ENCODE data around the gene OR6B2. TPM values are rescaled to one million over a fixed set of nuclear protein-coding genes. Genes with fewer than 3 reads are reported as not detected.

OR6B2 gene
- total RNA-seq, 1 donor from 2014 or later, result not detected

- intact Hi-C loops (cut with DNase I), result no loop called here
These were observed 39.6 kb upstream of the OR6B2 start for GRCh38 chr2:240069829-240070228.

DNA sequence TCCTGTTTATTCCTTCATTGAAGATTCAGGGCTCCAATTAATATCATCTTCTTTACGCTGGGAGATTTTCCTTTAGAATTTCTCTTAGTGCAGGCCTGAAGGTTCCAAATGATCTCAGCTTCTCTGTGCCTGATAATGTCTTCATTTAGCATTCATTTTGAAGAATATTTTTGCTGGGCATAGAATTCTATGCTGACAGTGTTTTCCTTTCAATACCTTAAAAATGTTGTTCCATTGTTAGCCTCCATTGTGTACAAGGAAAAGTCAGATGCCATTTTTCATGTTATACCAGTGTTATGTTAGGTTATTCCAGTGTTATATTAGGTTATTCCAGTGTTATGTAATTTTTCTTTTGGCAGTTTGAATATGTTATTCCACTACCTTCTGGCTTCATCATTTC, 38.0 kb upstream of the OR6B2 start:
- TF ChIP-seq, protein P1, sequence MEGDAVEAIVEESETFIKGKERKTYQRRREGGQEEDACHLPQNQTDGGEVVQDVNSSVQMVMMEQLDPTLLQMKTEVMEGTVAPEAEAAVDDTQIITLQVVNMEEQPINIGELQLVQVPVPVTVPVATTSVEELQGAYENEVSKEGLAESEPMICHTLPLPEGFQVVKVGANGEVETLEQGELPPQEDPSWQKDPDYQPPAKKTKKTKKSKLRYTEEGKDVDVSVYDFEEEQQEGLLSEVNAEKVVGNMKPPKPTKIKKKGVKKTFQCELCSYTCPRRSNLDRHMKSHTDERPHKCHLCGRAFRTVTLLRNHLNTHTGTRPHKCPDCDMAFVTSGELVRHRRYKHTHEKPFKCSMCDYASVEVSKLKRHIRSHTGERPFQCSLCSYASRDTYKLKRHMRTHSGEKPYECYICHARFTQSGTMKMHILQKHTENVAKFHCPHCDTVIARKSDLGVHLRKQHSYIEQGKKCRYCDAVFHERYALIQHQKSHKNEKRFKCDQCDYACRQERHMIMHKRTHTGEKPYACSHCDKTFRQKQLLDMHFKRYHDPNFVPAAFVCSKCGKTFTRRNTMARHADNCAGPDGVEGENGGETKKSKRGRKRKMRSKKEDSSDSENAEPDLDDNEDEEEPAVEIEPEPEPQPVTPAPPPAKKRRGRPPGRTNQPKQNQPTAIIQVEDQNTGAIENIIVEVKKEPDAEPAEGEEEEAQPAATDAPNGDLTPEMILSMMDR (IDR thresholded peaks at IDR 0.05), result no peak
- intact Hi-C loops (cut with DNase I), result no loop called here
- Histone ChIP-seq H3K9me3 (no peaks in the 10 kb centered on the region), H3K27ac (no peak overlapping the region), H3K4me1 (no peaks in the 10 kb centered on the region), H3K4me3 (no peak overlapping the region), H3K36me3 (no peaks in the 10 kb centered on the region), H3K27me3 (ENCODE audit: low read depth) (no peaks in the 10 kb centered on the region)
- no peak for ATAC-seq
- DNase-seq, result no peak

More at GRCh38 chr2:240069829-240070228, 39.6 kb upstream of the OR6B2 start:
- Histone ChIP-seq H3K4me1 (no peaks in the 10 kb centered on the region), H3K27ac (no peak overlapping the region), H3K27me3 (ENCODE audit: low read depth) (no peaks in the 10 kb centered on the region), H3K9me3 (no peaks in the 10 kb centered on the region), H3K4me3 (no peak overlapping the region), H3K36me3 (no peaks in the 10 kb centered on the region)
- TF ChIP-seq, protein P1 (IDR thresholded peaks at IDR 0.05), result no peak
- DNase-seq (no peak), ATAC-seq (no peak)

DNA sequence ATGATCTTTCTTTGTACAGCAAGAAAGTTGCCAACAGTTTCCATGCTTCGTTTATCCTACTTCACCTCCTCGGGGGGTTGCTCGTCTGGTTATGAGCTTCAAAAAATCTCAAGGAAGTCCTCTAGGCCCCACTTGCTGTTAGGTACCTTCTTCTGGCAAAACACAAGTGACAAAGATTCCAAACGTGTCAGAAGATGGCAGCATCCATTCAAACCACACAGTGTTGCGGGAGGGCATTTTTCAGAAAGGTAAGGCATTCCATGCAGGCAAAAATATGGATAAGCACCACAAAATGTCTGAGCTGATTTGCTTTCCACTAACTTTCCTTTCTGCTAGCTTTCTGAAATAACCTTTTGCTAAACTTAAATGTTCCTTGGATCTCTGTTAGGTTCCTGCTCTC, 36.3 kb upstream of the OR6B2 start:
- ATAC-seq (no peak), DNase-seq (no peak)
- Histone ChIP-seq H3K36me3 (no peaks in the 10 kb centered on the region), H3K4me1 (no peaks in the 10 kb centered on the region), H3K4me3 (no peak overlapping the region), H3K27me3 (ENCODE audit: low read depth) (no peaks in the 10 kb centered on the region), H3K9me3 (no peaks in the 10 kb centered on the region), H3K27ac (no peak overlapping the region)
- TF ChIP-seq, protein P1 (IDR thresholded peaks at IDR 0.05), result no peak
- intact Hi-C loops (cut with DNase I), result no loop called here

DNA sequence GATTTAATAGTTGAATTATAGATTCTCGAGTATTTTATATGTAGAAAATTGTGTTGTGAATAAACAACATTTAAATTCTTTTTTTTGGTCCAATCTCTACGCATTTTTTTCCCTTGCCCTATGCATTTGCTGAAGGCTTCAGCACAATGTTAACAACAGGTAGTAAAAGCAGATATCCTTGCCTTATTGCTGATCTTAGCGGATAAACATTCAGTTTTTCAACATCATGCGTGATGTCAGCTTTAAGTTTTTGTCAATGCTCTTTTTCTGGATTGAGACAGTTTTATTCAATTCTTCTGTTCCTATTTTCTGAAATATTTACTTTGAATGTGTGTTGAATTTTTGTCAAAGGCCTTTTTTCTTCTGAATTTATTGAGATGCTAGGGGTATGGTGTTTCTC, 34.7 kb upstream of the OR6B2 start:
- ATAC-seq (no peak), DNase-seq (no peak)
- TF ChIP-seq, protein P1 (IDR thresholded peaks at IDR 0.05), result no peak
- intact Hi-C loops (cut with DNase I), result no loop called here
- H3K27ac ChIP-seq, result no peak overlapping the region
- H3K4me1 ChIP-seq, result no peaks in the 10 kb centered on the region
- H3K36me3 ChIP-seq, result no peaks in the 10 kb centered on the region
- H3K27me3 ChIP-seq (ENCODE audit: low read depth), result no peaks in the 10 kb centered on the region
- no peaks in the 10 kb centered on the region for H3K9me3 ChIP-seq
- no peak overlapping the region for H3K4me3 ChIP-seq

DNA sequence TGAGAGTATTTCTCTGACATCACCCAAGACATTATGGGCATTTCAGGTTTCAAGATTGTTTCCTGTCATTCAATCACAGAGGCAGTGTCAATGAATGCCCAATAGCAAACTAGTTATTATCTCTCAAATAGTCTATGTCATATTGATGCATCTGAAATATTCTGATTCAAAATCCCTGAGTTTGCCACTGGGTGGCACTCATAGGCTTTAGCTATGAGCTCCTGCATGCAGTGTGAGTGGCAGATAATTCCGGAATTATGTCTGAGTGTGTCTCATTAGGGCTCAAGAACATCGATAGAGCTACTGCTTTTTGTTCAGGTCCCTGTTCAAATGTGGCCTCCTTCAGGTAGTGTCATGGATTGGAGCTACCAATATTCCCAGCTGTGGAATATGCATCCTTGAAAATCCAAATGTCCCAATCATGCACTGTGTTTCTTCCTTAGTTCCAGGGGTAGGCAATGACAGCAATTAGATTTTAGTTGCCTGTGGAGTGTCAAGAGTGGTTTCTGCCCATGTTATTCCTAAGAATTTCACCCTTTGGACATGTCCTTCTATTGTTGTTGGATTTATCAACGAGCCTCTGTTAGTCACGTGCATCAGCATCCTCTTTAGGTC, 30.9 kb upstream of the OR6B2 start:
- DNase-seq, result no peak
- H3K27ac ChIP-seq, result no peak overlapping the region
- no peaks in the 10 kb centered on the region for H3K4me1 ChIP-seq
- TF ChIP-seq, protein P1 (IDR thresholded peaks at IDR 0.05), result peak; percentile 59
- intact Hi-C loops (cut with DNase I), result no loop called here
- peaks cover 13% of the 10 kb centered on the region for H3K27me3 ChIP-seq (ENCODE audit: low read depth)
- no peaks in the 10 kb centered on the region for H3K36me3 ChIP-seq
- peak; percentile 60 to 62 for ATAC-seq
- H3K4me3 ChIP-seq, result no peak overlapping the region
- no peaks in the 10 kb centered on the region for H3K9me3 ChIP-seq
